Common myeloid progenitor, CD34-positive (primary cell): ENCODE results near the gene FRMD4B.

ENCODE experiments used
- CTCF ChIA-PET: fragments of 350-600 bp; sonication (Branson Sonifier 250); formaldehyde crosslinking; loops from one replicate; lab custom pipeline; 2021; ENCODE audit warnings: antibody characterized with exemption; lab: Charles Lee
- POLR2A ChIA-PET: fragments of 350-600 bp; sonication (Branson Sonifier 250); formaldehyde crosslinking; loops from one replicate; lab custom pipeline; 2021; ENCODE audit warnings: antibody characterized with exemption; lab: Charles Lee
- DNase-seq, 3 donors: peaks; one replicate each; pipeline versions ENCODE4 v3.0.0 to v3.0.0-alpha.2; 2013
- H3K27ac ChIP-seq, 2 experiments: 1 replicate in 1 of 2; 2 replicates in 1 of 2; pipeline ENCODE4 v1.7.0; 2013; ENCODE audit warnings: inconsistent platforms in 2 of 2, low read length in 2 of 2, mild to moderate bottlenecking in 2 of 2, low read depth in 1 of 2, moderate library complexity in 1 of 2; ENCODE audit not compliant: severe bottlenecking in 2 of 2, insufficient read depth in 1 of 2, poor library complexity in 1 of 2
- H3K27me3 ChIP-seq, 5 experiments: replicated peaks in 2 of 5; 1 replicate in 3 of 5; 2 replicates in 2 of 5; pipeline versions ENCODE4 v1.6.1 to v1.7.0; 2013; ENCODE audit warnings: low read length in 4 of 5, mild to moderate bottlenecking in 2 of 5, moderate library complexity in 2 of 5, inconsistent platforms in 1 of 5; ENCODE audit not compliant: insufficient read depth in 5 of 5, control insufficient read depth in 4 of 5
- H3K36me3 ChIP-seq, 4 experiments: 1 replicate in 2 of 4; 2 replicates in 2 of 4; pipeline versions ENCODE4 v1.6.1 to v1.7.0; 2013; ENCODE audit warnings: low read length in 3 of 4, control low read depth in 1 of 4, mild to moderate bottlenecking in 1 of 4; ENCODE audit not compliant: control insufficient read depth in 4 of 4, insufficient read depth in 4 of 4
- H3K4me1 ChIP-seq, 4 experiments: 1 replicate in 3 of 4; 2 replicates in 1 of 4; pipeline versions ENCODE4 v1.6.1 to v1.7.1; 2013; ENCODE audit warnings: low read length in 3 of 4, mild to moderate bottlenecking in 3 of 4, control low read depth in 1 of 4, inconsistent platforms in 1 of 4, moderate library complexity in 1 of 4; ENCODE audit not compliant: control insufficient read depth in 4 of 4, insufficient read depth in 4 of 4; ENCODE audit errors: control extremely low read depth in 1 of 4
- H3K4me3 ChIP-seq, 7 experiments: 1 replicate in 4 of 7; 2 replicates in 3 of 7; pipeline versions ENCODE4 v1.5.1 to v1.7.0; 2013; ENCODE audit warnings: mild to moderate bottlenecking in 7 of 7, low read length in 6 of 7, moderate library complexity in 6 of 7, inconsistent platforms in 2 of 7, low read depth in 2 of 7, control low read depth in 1 of 7; ENCODE audit not compliant: insufficient read depth in 4 of 7, control insufficient read depth in 1 of 7; ENCODE audit errors: extremely low read depth in 1 of 7
- H3K9me3 ChIP-seq, 5 experiments: 1 replicate in 4 of 5; 2 replicates in 1 of 5; pipeline versions ENCODE4 v1.6.1 to v1.7.1; 2013; ENCODE audit warnings: low read length in 4 of 5, mild to moderate bottlenecking in 2 of 5, inconsistent platforms in 1 of 5, low read depth in 1 of 5, moderate library complexity in 1 of 5; ENCODE audit not compliant: control insufficient read depth in 4 of 5, insufficient read depth in 2 of 5; ENCODE audit errors: control extremely low read depth in 1 of 5
- WGBS: methylation state at CpG from one replicate; pipeline ENCODE4 v1.1.5; 2013; ENCODE audit not compliant: insufficient coverage; 5-methylcytosine and 5-hydroxymethylcytosine counted together

Gene FRMD4B

DNA sequence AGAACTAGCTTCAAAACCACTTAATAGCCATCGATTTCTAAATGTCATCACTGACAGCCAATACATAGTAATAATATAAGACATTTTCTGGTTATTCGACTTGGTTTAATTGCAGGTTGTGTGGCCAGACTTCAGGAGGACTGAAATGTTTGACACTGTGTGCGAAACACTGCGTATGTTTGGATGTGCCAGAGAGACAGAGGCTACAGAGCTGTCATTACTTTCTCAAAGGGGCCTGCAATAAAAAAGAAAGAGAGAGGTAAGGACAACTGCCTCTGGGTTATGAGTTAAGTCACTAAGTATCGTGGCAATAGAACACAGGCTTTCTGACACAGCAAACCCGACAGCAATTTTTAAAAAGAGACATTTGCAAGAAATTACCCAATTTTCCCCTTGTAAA, 264.4 kb downstream of the FRMD4B start:
- Histone ChIP-seq H3K4me1 (no peaks in the 10 kb centered on the region), H3K36me3 (no peaks in the 10 kb centered on the region), H3K9me3 (no peaks in the 10 kb centered on the region), H3K27me3 (no peaks in the 10 kb centered on the region), H3K27ac (no peak overlapping the region), H3K4me3 (no peak overlapping the region)
- no peak for DNase-seq
- CTCF ChIA-PET, result interaction anchor here (0.6 to 9.5 kb wide), 21 partner anchors 10 to 551 kb away, joined by 3 to 96 read pairs (median 5); partner anchors contain the start of genes ARL6IP5 and TMF1
- POLR2A ChIA-PET, result interaction anchor here (0.6 to 1.0 kb wide), 2 partner anchors 30 to 62 kb away, joined by 3 to 4 read pairs; no protein-coding TSS in a partner anchor
- 100% methylated on average over 2 of the region's 6 CpGs for whole genome bisulfite sequencing

DNA sequence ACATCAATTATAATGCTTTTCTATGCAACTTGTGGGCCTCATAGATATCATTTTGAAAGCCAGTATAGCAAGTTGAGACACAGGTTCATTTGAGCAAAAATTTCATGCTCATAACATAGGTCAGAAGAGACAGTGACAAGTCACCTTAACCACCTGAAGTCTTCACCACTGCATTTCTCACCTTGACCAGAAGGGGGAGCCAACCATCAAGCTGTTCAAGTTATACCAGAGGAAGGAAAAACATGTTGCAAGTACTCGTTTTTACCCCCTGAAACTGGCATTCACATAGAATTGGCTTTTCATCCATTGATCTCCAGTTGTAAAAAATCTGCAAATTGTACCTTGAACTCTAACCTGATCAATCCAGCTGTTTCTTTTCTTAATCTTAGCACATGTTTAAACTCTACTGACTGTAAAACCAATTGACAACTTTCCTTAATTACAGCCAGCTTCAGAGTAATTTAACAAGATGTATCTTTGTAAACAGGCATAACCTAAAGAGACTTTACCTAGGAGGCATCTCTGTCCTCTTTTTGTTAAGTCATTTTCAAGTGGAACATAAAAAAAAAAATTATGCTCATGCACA, 264.9 kb downstream of the FRMD4B start:
- DNase-seq, result peak; percentile 83 to 91 (median 87)
- H3K27ac ChIP-seq, result no peak overlapping the region
- ChIA-PET CTCF (interaction anchor here (0.6 to 9.5 kb wide), 23 partner anchors 9 to 551 kb away, joined by 3 to 96 read pairs (median 5); partner anchors contain the start of genes ARL6IP5 and TMF1), POLR2A (interaction anchor here (0.6 to 1.0 kb wide), 2 partner anchors 29 to 62 kb away, joined by 3 to 4 read pairs; no protein-coding TSS in a partner anchor)
- no peaks in the 10 kb centered on the region for H3K27me3 ChIP-seq
- H3K4me1 ChIP-seq, result no peaks in the 10 kb centered on the region
- no peaks in the 10 kb centered on the region for H3K9me3 ChIP-seq
- no peaks in the 10 kb centered on the region for H3K36me3 ChIP-seq
- H3K4me3 ChIP-seq, result no peak overlapping the region
- whole genome bisulfite sequencing, result no CpG with 5 or more reads among the region's 1 CpG
